NT2/D1 (cell line): ENCODE data around the gene LRRC51.

ENCODE experiments used
- SUZ12 ChIP-seq: IDR thresholded peaks from 2 replicates; pipeline ENCODE4 v1.6.1; 2011; ENCODE audit not compliant: insufficient read length, insufficient read depth; ENCODE audit errors: extremely low read depth
- YY1 ChIP-seq: IDR thresholded peaks from 2 replicates; pipeline ENCODE4 v1.6.1; 2011; ENCODE audit not compliant: insufficient read length, insufficient read depth
- ZNF274 ChIP-seq: IDR thresholded peaks from 2 replicates; pipeline ENCODE4 v1.6.1; 2011; ENCODE audit warnings: mild to moderate bottlenecking, low read depth, low read length

- no peak for TF ChIP-seq ZNF274
- no peak for TF ChIP-seq YY1
- TF ChIP-seq SUZ12: no peak
Observed at GRCh38 chr11:72102631-72102945, 21.9 kb downstream of the LRRC51 start.
